NCI-H1105 treated with DMSO at 0.1 percent for 48 hours (cell line): ENCODE data around the gene MYEOV.

Experiments
- DNase-seq: peaks from one replicate; lab custom pipeline; 2025; lab: John Stamatoyannopoulos, UW

The MYEOV gene

DNA sequence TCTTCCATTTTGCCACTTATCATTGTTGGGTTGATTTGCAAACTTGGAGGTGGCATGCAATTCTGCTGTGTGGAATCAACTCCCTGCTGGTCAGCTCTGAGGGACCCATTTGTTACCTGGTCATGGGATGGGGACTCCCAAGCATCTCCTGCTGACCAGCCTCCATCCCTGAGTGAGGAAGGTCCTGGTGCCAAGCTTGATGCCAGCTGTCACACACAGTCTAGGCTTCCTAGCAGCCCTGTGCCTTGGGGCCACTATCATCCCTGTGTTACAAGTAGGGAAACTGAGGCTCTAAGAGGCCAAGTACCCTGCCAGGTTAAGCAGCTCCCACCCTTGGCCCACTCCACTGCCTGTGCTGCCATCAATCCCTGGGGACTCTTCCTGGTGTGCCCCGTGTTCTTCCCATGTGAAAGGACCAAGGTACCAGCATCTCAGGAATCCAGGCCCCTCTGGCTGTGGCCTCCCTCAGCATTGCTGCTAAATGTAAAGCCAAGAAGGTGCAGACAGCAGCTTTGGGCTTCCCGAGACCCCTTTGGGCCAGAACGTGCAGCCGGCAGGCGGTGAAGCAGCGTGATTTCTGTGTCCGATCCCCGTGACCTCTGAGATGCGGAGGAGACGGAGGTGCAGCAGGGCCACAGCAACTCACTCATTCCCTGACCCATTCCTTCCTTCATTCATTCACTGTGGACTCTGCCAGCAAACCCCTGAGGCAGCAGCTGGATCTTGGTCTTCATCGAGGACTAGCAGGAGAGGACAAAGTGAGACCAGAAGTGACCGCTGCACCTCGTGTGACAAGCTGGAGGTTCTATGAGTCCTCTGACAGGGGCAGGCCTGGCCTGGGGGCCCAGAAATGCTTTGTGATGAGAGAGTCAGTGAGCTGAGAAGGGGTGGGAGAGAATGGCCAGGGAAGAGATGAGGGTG, 49.7 kb downstream of the MYEOV start:
- DNase-seq, result no peak

DNA sequence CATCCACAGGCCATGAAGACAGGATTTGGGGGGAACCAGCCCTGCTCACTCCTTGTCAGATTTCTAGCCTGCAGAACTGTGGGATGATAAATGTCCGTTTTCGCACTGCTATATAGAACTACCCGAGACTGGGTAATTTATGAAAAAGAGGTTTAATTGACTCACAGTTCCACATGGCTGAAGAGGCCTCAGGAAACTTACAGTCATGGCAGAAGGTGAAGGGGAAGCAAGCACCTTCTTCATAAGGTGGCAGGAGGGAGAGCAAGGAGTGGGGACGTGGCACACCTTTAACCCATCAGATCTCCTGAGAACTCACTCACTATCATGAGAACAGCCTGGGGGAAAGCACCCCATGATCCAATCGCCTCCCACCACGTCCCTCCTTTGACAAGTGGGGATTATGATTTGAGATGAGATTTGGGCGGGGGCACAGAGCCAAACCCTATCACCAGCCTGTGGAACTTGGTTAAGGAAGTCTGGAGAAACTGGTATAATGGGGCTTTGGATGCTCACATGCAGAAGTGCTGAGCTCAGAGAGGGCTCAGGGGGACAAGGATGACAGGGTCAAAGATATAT, 50.7 kb downstream of the MYEOV start:
- DNase-seq, result no peak
